Stimulated activated naive B cell treated with anti-CD40 and anti-IgM and Interleukin-4, amounts not matched to agents 10 μg/mL and 1 μg/mL and 100 μg/mL, for 72 hours (primary cell): ENCODE measurements around the gene DVL3.

Experiments
- ATAC-seq, 2 donors: fragments of 150-1000 bp; cut with Tn5 transposase; replicated peaks; 2 replicates each; pipeline ENCODE4 v1.10.0; 2021; ENCODE audit warnings: moderate library complexity in 1 of 2
- DNase-seq: peaks from one replicate; pipeline ENCODE4 v3.0.0; 2021
- H3K27ac Mint-ChIP-seq: one replicate; pipeline ENCODE4 v1.8.0; 2022; ENCODE audit warnings: mild to moderate bottlenecking, mixed read lengths
- H3K27me3 Mint-ChIP-seq, 2 donors: one replicate each; pipeline ENCODE4 v1.8.0; 2022; ENCODE audit warnings: mixed read lengths in 2 of 2
- H3K36me3 Mint-ChIP-seq, 2 donors: one replicate each; pipeline ENCODE4 v1.8.0; 2022; ENCODE audit warnings: mixed read lengths in 2 of 2, mild to moderate bottlenecking in 1 of 2
- H3K4me1 Mint-ChIP-seq, 2 donors: one replicate each; pipeline ENCODE4 v1.8.0; 2022; ENCODE audit warnings: mixed read lengths in 2 of 2, mild to moderate bottlenecking in 1 of 2
- H3K4me3 Mint-ChIP-seq, 2 donors: one replicate each; pipeline ENCODE4 v1.8.0; 2022; ENCODE audit warnings: mild to moderate bottlenecking in 2 of 2, mixed read lengths in 2 of 2, moderate library complexity in 1 of 2
- H3K9me3 Mint-ChIP-seq, 2 donors: one replicate each; pipeline ENCODE4 v1.8.0; 2022; ENCODE audit warnings: mixed read lengths in 2 of 2, mild to moderate bottlenecking in 1 of 2

DVL3 gene

DNA sequence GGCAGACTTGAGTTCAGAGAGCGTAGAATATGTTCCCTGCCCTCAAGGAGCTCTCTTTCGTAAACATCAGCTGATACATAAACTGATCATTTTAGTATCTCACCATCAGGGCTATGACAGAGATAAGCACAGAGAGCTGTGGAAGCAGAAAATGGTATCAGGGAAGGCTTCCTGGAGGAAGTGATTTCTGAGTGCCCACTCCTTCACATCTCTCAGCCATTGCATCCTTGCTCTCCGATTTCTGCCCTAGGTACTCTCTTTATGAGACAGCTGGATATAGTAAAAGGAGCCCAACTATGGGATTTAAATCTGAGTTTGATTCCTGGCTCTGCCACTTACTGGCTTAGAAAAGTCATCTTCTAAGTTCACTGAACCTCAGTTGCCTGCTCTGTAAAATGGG, 10.4 kb downstream of the DVL3 start:
- Mint-ChIP-seq H3K4me3 (no peak overlapping the region), H3K27me3 (no peaks in the 10 kb centered on the region), H3K9me3 (no peaks in the 10 kb centered on the region), H3K4me1 (peaks cover 9 to 10% of the 10 kb centered on the region in 2 donors), H3K36me3 (peaks cover 32 to 51% of the 10 kb centered on the region in 2 donors), H3K27ac (no peak overlapping the region)
- ATAC-seq (no peak), DNase-seq (no peak)

DNA sequence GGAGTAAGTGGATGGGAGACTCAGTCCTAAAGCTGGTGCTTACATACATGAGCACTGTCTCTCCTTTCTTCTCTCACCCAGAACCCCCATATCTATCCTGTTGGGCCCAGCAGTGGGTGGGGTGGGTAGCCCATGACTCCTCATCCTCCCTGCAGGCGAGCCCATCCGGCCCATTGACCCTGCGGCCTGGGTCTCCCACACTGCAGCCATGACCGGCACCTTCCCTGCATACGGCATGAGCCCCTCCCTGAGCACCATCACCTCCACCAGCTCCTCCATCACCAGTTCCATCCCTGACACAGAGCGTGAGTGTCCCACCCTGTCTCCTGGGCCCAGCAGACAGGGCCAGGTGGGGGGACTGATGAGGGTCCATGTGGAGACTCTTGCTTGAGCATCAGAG, 11.5 kb downstream of the DVL3 start:
- DNase-seq (no peak), ATAC-seq (no peak)
- Mint-ChIP-seq H3K4me3 (no peak overlapping the region), H3K27me3 (no peaks in the 10 kb centered on the region), H3K4me1 (peaks cover 8 to 13% of the 10 kb centered on the region in 2 donors), H3K36me3 (peaks cover 39 to 57% of the 10 kb centered on the region in 2 donors), H3K27ac (peak overlapping the region; percentile 25), H3K9me3 (no peaks in the 10 kb centered on the region)

DNA sequence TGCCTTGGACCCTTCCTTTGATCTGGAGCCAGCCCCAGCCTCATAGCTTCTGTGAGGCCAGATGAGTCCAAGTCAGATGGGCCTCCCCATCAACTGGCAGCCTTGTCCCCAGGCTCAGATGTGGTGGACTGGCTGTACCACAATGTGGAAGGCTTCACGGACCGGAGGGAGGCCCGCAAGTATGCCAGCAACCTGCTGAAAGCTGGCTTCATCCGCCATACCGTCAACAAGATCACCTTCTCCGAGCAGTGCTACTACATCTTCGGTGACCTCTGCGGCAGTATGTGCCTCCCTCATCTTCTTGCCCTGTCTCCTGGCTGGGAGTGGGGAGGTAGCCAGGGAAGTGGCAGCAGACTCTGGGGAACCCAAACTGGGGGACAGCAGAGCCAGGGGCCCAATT, 12.6 kb downstream of the DVL3 start:
- Mint-ChIP-seq H3K27ac (no peak overlapping the region), H3K9me3 (no peaks in the 10 kb centered on the region), H3K4me1 (peaks cover 10 to 14% of the 10 kb centered on the region in 2 donors), H3K4me3 (no peak overlapping the region), H3K27me3 (no peaks in the 10 kb centered on the region), H3K36me3 (peaks cover 38 to 58% of the 10 kb centered on the region in 2 donors)
- ATAC-seq, result no peak
- DNase-seq, result no peak

DNA sequence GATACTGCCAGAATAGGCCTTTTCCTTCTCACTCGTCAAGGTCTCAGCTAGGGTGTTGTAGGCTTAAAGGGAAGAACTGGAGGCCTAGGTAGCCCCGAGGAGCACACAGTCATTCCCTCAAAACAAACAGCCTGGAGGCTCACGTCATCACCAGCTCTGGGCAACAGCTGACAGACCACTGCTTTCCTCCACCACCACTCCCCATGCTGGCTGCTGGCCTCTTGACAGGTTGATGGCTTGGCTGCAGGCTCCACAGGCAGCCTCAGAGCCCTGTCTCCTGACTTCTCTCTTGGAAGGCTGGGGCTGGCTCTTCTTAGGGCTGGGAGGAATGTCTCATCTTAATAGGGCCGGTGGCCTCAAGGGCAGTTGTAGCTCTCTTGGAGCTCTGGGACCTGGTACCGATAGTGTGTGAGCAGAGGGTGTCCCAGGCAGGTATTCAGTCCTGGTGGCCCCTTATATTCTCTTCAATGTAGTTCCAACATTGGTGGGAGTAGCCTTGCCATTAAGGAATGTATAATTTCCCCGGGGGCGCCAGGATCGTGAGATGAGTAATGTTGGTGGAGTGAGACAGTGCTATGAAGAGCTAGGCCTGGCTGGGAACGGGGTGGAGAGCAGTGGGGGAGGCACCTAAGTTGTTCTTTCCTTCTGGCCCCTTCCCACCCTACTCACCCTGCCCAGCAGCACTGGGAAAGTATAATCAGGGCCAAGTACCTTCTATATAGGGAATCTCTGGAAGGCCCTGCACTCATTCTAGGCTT, 13.4 kb downstream of the DVL3 start:
- H3K27me3 Mint-ChIP-seq, result no peaks in the 10 kb centered on the region
- no peak overlapping the region for H3K4me3 Mint-ChIP-seq
- H3K27ac Mint-ChIP-seq, result no peak overlapping the region
- no peaks in the 10 kb centered on the region for H3K9me3 Mint-ChIP-seq
- no peak for DNase-seq
- H3K4me1 Mint-ChIP-seq, result peaks cover 10 to 14% of the 10 kb centered on the region in 2 donors
- ATAC-seq, result no peak
- H3K36me3 Mint-ChIP-seq, result peaks cover 41 to 62% of the 10 kb centered on the region in 2 donors

DNA sequence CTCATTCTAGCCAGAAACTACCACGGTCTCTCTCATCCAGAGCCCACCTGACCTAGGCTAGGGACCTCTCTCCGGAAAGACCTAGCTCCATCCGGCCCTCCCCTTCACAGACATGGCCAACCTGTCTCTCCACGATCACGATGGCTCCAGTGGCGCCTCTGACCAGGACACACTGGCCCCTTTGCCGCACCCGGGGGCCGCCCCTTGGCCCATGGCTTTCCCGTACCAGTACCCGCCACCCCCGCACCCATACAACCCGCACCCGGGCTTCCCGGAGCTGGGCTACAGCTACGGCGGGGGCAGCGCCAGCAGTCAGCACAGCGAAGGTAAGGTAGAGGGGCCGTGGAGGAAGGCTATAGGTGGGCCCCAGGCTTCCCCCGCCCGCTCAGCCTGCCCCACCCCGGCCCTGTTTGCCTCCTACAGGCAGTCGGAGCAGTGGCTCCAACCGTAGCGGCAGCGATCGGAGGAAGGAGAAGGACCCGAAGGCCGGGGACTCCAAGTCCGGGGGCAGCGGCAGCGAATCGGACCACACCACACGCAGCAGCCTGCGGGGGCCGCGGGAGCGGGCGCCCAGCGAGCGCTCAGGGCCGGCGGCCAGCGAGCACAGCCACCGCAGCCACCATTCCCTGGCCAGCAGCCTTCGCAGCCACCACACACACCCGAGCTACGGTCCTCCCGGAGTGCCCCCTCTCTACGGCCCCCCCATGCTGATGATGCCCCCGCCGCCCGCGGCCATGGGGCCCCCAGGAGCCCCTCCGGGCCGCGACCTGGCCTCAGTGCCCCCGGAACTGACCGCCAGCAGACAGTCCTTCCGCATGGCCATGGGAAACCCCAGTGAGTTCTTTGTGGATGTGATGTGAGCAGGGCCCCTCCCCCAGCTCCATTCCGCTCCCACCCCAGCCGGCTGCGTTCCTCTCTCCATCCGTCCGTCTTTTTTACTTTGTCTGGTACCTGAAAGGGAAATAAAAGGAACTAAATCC, 15.0 kb downstream of the DVL3 start:
- Mint-ChIP-seq H3K27ac (no peak overlapping the region), H3K9me3 (no peaks in the 10 kb centered on the region), H3K4me1 (peaks cover 13 to 15% of the 10 kb centered on the region in 2 donors), H3K4me3 (no peak overlapping the region), H3K36me3 (peaks cover 29 to 49% of the 10 kb centered on the region in 2 donors), H3K27me3 (no peaks in the 10 kb centered on the region)
- ATAC-seq, result no peak
- no peak for DNase-seq

DNA sequence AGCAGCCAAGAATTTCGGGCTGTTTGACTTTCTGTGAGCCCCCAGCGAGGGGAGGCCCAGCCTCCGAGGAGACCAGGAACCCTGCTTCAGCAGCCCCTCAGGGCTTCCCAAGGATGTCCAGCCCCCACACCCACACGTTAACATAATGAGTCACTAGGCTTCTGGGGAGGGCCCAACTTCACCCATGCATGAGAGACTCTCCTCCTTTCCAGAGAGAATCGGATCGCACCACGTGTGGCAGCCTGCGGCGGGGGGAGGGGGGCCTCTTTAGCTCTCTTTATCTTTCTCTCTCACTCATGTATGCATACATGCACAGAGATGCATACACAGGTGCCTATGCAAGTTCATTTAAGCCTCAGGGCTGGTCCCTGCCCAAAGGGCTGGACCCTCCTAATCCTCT, 16.4 kb downstream of the DVL3 start:
- DNase-seq, result no peak
- Mint-ChIP-seq H3K27me3 (no peaks in the 10 kb centered on the region), H3K27ac (peak overlapping the region; percentile 80), H3K4me1 (peaks cover 23 to 29% of the 10 kb centered on the region in 2 donors), H3K36me3 (peaks cover 32 to 46% of the 10 kb centered on the region in 2 donors), H3K9me3 (no peaks in the 10 kb centered on the region), H3K4me3 (no peak overlapping the region)
- no peak for ATAC-seq

DNA sequence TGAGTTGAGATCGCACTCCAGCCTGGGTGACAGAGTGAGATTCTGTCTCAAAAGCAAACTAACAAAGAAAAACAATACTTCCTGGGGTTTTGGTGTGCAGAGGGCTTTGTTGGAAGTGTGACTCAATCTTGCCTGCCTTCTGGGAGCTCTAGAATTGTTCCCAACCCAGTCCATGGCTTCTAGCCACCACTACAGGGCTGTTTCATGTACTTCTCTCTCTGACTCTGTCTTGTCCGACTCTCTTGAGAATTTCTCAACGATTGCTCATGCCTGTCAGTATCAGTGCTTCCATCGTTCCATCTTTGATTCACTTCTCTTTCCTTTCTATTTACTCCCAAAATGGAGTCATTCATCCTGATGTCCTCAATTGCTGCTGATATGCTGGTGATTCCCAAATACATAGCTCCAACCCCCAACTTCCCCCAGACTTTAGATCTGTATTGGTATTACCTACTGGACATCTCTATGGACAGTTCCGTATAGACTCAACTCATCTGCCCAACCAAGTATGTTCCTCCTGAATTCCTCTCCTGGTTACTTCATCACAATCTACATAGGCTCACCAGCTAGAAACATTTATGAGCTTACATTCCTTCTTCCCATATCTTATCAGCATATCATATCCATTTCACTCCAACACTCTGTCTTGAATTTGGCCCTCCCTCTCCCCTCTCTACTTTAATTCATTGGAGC, 17.6 kb downstream of the DVL3 start:
- Mint-ChIP-seq H3K4me3 (no peak overlapping the region), H3K27me3 (no peaks in the 10 kb centered on the region), H3K4me1 (peaks cover 29 to 41% of the 10 kb centered on the region in 2 donors), H3K27ac (no peak overlapping the region), H3K36me3 (peaks cover 34 to 51% of the 10 kb centered on the region in 2 donors), H3K9me3 (no peaks in the 10 kb centered on the region)
- no peak for ATAC-seq
- DNase-seq, result no peak

DNA sequence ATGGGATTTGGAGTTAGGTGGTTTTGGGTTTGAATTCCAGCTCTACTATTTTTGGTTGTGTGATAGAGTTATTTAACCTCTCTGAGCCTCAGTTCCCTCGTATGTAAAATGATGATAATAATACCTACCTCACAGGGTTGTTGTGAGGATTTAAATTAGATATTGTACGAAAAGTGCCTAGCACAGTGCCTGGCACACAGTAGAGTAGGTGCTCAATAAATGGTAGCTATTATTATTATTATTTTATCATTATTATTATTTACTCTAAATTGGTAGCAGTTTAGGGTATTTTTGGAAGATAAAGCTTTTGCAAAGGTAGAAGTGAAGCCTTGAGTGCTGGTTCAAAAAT, 18.2 kb downstream of the DVL3 start:
- H3K27me3 Mint-ChIP-seq, result no peaks in the 10 kb centered on the region
- H3K9me3 Mint-ChIP-seq, result no peaks in the 10 kb centered on the region
- H3K27ac Mint-ChIP-seq, result no peak overlapping the region
- no peak overlapping the region for H3K4me3 Mint-ChIP-seq
- H3K4me1 Mint-ChIP-seq, result peaks cover 32 to 46% of the 10 kb centered on the region in 2 donors
- DNase-seq (no peak), ATAC-seq (no peak)
- peaks cover 35 to 54% of the 10 kb centered on the region in 2 donors for H3K36me3 Mint-ChIP-seq

DNA sequence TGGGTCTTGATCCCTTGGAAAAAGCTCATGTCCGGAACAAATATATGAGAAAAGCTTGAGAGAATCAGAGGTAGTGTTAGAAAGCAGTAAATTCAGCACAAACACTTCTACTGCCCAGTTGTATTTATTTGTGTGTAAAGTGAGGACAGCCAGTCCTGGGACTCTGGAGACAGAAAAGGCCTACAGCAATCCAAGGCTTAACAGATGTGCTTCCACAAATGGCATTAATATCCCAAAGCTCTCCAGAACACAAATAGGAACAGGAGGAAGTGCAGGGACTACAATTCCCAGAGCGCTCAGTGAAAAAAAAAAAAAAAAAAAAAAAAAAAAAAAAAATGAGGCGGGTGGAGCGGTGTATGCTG, 19.1 kb downstream of the DVL3 start:
- ATAC-seq, result peak; percentile 1 to 2
- H3K36me3 Mint-ChIP-seq, result peaks cover 37 to 57% of the 10 kb centered on the region in 2 donors
- H3K4me1 Mint-ChIP-seq, result peaks cover 32 to 51% of the 10 kb centered on the region in 2 donors

DNA sequence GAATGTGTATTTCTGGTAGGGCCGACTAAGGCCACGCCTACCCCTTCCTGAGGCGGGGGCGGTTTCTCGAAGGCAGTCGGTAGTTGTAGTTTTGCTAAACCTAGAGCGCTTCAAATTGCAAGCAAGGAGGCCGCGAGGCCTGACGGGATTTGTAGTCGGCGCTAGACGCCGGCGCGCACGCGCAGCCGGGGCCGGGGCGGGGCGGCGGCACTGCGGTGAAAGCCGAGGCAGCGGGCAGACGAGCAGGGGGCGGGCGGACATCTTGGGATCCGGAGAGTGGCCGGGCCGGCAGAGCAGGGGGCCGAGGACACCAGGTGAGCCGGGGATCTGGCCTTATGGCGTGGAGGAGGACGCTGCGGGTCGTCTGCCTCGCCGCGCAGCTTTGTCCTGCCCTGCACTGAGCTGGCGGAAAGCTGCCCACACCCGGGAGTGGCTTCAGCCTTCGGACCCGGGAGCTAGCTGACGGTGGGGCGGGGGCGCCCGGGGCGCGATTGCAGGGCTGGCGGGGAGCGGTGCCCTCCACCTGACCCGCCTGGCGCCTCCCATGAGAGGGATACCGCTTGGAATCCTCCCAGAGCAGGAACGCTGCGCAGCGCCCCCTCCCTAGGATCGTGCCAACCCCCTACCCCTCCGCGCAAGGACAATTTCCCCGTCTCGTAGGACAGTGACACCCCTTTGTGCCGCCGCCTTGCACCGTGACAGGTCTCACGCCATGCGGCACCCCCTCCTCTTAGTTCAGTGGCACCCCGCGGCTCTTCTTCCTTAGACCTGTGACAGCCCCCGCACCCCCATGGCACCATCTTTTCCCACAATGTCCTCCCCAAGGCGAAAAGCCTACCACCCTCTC, 19.7 kb downstream of the DVL3 start, which contains the start of gene AP2M1:
AP2M1 (plus strand) TSS at position 210 of the 847 bp plus-strand sequence. CDS start 2,139 bp downstream, outside the sequence.
- H3K36me3 Mint-ChIP-seq, result peaks cover 41 to 58% of the 10 kb centered on the region in 2 donors
- H3K27me3 Mint-ChIP-seq, result no peaks in the 10 kb centered on the region

More for the DNA sequence above, 19.1 kb downstream of the DVL3 start:
- no peak for DNase-seq
- Mint-ChIP-seq H3K27me3 (no peaks in the 10 kb centered on the region), H3K27ac (peak overlapping the region; percentile 15), H3K9me3 (no peaks in the 10 kb centered on the region), H3K4me3 (peak overlapping the region; percentile 93 to 100)

DNA sequence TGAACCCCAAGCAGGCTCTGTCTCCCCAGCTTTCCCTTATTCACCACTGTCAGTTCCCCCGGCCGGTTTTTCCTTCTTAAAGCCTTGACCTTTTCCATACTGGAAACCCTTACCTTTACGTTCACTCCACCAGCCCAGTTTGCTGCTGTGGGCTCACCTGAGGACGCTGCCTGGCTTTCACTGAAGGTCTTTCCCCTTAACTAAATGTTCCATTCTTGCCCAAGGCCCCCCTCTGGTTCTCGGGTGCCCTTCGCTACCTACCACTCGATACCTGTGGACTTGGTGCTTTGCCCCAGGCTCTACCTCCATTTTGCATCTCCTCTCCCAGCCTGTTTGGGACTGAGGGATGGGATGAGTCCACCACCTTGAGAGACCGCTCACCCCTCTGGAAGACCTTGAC, 20.3 kb downstream of the DVL3 start:
- H3K27ac Mint-ChIP-seq, result peak overlapping the region; percentile 96
- H3K9me3 Mint-ChIP-seq, result no peaks in the 10 kb centered on the region
- H3K4me1 Mint-ChIP-seq, result peaks cover 33 to 51% of the 10 kb centered on the region in 2 donors
- ATAC-seq (no peak), DNase-seq (no peak)
- peak overlapping the region; percentile 93 to 100 for H3K4me3 Mint-ChIP-seq
- H3K36me3 Mint-ChIP-seq, result peaks cover 41 to 65% of the 10 kb centered on the region in 2 donors
- no peaks in the 10 kb centered on the region for H3K27me3 Mint-ChIP-seq

More for the DNA sequence above, 19.7 kb downstream of the DVL3 start, which contains the start of gene AP2M1:
- DNase-seq, result peak; percentile 99
- H3K9me3 Mint-ChIP-seq, result no peaks in the 10 kb centered on the region
- H3K4me1 Mint-ChIP-seq, result peaks cover 32 to 51% of the 10 kb centered on the region in 2 donors
- peak within 1 kb of the TSS; percentile 93 to 100 for H3K4me3 Mint-ChIP-seq
- peak within 1 kb of the TSS; percentile 96 for H3K27ac Mint-ChIP-seq
- peak; percentile 95 to 96 for ATAC-seq

DNA sequence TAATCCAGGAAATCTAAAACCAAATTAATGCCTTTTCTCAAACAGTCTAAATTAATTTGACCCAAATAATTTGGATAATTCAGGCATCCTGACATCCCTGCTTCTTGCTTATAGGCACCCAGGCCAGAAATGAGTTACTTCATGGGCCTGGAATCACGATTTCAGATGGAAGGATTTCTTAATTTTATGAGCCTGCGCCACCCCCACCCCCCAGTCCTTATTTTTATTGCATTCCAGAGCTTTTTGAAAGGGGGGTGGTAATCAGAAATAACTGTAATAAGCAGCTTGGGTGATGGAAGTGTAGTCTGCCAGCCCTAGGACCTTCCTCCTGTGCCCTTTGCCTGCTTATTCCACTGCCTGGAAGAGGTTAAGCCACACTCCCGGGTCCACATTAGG, 20.8 kb downstream of the DVL3 start:
- Mint-ChIP-seq H3K9me3 (no peaks in the 10 kb centered on the region), H3K36me3 (peaks cover 37 to 65% of the 10 kb centered on the region in 2 donors), H3K4me3 (peak overlapping the region; percentile 93 to 100), H3K27me3 (no peaks in the 10 kb centered on the region), H3K4me1 (peaks cover 32 to 50% of the 10 kb centered on the region in 2 donors), H3K27ac (no peak overlapping the region)
- no peak for DNase-seq
- ATAC-seq, result no peak
